OCI-LY3 (cell line): ENCODE data around the gene APLP1.
"Not testable (repeated sequence)": the region's sequence is repeated elsewhere in the genome, so short reads cannot be mapped to it uniquely, and the experiment has no call there.

Experiments used
- EZH2phosphoT487 ChIP-seq: fragments of 200-600 bp; shearing (Covaris generic); IDR thresholded peaks from 2 replicates; pipeline ENCODE4 v1.6.1; 2018; ENCODE audit warnings: antibody characterized with exemption, mixed run types, low read depth
- TF ChIP-seq, protein P1 (sequence below): fragments of 200-600, 300-600 bp; sonication (generic); IDR thresholded peaks from 2 replicates; pipeline ENCODE4 v1.5.1; 2014; ENCODE audit warnings: antibody characterized with exemption, low read length, low read depth

DNA sequence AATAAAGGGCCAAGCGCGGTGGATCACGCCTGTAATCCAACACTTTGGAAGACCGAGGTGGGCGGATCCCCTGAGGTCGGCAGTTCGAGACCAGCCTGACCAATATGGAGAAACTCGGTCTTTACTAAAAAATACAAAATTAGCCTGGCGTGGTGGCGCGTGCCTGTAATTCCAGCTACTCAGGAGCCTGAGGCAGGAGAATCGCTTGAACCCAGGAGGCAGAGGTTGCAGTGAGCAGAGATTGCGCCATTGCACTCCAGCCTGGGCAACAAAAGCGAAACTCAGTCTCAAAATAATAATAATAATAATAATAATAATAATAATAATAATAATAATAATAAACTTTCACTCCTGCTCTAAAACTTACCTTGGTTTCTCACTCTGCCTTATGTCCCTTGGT, 42.0 kb downstream of the APLP1 start:
- TF ChIP-seq, protein P1, sequence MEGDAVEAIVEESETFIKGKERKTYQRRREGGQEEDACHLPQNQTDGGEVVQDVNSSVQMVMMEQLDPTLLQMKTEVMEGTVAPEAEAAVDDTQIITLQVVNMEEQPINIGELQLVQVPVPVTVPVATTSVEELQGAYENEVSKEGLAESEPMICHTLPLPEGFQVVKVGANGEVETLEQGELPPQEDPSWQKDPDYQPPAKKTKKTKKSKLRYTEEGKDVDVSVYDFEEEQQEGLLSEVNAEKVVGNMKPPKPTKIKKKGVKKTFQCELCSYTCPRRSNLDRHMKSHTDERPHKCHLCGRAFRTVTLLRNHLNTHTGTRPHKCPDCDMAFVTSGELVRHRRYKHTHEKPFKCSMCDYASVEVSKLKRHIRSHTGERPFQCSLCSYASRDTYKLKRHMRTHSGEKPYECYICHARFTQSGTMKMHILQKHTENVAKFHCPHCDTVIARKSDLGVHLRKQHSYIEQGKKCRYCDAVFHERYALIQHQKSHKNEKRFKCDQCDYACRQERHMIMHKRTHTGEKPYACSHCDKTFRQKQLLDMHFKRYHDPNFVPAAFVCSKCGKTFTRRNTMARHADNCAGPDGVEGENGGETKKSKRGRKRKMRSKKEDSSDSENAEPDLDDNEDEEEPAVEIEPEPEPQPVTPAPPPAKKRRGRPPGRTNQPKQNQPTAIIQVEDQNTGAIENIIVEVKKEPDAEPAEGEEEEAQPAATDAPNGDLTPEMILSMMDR = not testable (repeated sequence)
- TF ChIP-seq EZH2phosphoT487 = not testable (repeated sequence)
